HT-29 (cell line): ENCODE data around the gene DYNC1H1. TPM values are rescaled to one million over a fixed set of nuclear protein-coding genes. Genes with fewer than 3 reads are reported as not detected.
A peak's percentile ranks its signal among the peaks of the same experiment; 100 is the strongest.
"Not testable (repeated sequence)": the region's sequence is repeated elsewhere in the genome, so short reads cannot be mapped to it uniquely, and the experiment has no call there.

Experiments
- DNase-seq: peaks from one replicate; pipeline ENCODE4 v3.0.0-alpha.2; 2015; ENCODE audit warnings: low spot score
- total RNA-seq: library from RNA; depleted of rRNA; stranded (reverse); fragments of >200 nt; shearing (Covaris generic); gene quantifications from 2 replicates; pipeline ENCODE4 v1.2.3, GENCODE V29; 2014

The DYNC1H1 gene
- total RNA-seq, 1 experiment from 2014 or later = 181 TPM

DNA sequence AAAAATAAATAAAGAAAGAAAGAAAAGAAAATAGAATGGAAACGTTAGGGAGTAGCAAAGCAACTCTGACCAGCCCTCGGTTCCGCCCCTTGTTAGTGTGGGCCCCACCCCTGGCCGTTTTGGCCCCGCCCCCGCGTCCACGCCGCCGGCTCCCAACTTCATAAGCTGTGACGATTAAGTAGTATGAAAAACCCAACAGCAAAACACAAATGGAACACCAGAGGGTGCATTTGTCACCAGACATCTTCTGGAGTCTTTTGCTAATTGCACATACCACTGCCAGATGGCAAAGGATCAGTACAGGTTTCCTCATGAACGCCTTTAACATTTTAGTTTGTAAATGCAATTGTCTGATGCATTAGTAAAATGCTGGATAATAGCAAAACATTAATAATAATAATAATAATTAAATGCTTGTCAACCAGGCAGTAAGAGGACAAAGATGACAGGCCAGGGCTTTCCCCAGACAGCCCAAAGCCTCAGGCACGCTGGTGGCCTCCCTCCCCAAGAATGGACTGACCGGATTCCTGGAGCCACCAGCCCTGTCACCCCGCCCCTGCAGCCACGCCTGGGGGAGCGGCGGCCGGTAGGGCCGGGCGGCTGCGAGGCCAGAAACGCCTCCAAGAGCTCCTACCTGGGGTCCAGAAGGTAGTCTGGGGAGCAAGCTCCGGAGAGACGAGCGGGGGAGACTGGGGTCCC is 98.9 kb downstream of the DYNC1H1 start:
- DNase-seq = peak; percentile 89

DNA sequence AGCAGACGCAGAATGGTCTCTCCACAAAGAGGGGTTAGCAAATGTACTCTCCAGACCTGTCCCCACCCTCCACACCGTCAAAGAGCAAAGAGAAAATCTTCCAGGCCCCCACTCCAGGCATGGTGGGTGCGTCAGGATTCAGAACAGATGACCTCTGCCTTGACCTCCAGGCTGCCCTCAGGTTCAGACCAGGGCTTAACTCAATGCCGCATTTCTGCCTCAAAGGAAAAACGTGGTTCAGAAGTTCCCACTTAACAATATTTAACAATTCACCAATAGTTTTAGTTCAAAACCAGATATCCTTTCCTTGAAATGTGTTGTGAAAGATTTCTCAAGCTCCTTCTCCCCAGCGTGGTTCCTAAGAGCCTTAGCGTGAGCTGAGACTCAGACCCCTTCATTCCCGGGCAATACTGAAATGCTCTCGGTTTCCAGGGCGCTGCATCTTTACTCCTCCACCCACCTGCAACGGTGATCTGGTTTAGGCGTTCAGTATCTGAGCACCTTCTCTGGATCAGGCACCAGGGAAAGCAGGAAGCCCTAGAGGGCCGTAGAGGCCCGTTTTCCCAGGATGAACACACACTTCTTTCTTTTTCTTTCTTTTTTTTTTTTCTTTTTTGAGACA is 99.5 kb downstream of the DYNC1H1 start:
- no peak for DNase-seq

DNA sequence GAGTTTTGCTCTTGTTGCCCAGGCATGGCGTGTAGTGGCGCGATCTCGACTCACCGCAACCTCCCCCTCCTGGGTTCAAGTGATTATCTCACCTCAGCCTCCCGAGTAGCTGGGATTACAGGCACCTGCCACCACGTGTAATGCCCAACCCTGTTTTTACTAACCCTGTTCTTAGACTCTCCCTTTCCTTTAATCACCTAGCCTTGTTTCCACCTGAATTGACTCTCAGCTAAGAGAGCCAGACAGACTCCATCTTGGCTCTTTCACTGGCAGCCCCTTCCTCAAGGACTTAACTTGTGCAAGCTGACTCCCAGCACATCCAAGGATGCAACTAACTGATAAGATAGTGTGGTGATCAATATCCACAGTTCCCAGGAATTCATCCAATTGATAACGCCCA is 100.2 kb downstream of the DYNC1H1 start:
- DNase-seq = not testable (repeated sequence)

DNA sequence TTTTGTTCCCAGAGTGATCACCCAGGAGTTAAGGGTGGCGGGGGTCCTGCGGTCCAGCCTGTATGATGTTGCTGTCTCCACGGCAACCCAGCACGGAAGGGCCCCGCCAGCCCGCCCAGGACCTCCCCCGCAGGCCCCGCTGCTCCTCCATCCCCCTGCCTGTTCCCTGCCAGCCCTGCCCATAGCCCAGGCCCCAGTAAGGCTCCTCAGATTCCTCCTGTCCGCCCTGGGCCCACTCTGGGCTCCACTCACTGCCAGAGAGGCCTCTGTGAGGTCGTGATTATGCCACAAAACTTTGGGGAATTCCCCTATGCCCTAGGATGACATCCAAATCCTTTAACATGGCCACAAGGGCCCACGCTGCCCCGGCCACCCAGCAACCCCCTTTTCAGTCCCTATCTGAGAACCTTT is 101.7 kb downstream of the DYNC1H1 start:
- no peak for DNase-seq

DNA sequence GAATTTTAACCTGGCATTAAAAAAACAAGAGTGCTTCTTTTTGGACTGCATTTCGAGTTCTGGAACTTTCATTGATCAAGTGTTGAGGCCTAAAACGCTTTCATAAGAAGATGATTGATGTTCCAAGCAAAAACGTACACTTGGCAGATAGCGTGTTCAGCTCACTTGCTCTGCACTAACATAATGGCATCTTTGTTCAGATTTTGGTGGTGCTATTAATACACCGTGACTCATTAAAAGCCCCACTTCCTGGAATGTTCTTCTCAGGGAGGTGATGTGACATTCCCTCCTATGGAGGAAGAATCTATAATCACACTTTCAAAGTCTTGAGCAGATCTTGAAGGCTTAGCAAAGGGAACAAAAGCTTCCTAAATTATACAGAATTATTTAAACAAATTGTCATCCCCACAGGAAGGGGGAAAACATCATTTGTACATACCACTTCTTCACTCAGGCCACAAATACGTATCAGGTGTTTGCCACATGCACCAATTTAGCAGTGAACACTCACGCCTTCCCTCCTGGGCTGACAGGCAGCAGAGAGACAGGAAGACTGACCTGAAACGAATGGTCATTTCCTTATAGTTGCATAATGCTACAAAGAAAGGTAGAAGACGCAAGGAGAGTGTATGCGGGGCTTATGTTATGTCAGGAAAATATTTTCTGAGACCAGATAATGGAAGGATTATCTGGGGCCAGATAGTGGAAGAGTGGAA is 107.1 kb downstream of the DYNC1H1 start:
- DNase-seq = peak; percentile 79

DNA sequence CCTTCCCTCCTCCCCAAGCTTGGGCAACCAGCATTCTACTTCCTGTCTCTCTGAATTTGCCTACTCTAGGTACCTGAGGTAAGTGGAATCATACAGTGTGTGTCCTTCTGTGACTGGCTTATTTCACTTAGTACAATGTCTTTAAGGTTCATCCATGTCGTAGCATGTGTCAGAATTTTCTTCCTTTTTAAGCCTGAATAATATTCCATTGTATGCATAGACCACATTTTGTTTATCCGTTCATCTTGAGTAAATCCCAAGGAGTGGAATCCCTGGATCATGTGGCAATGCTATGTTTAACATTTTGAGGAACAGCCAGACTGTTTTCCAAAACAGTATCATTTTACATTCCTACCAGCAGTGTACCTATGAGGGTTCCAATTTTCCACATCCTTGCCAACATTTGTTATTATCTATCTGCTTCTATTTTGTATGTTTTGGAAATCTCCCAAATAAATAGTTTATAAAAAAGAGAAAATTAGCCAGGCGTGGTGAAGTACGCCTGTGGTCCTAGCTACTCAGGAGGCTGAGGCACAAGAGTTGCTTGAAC is 110.1 kb downstream of the DYNC1H1 start:
- DNase-seq = no peak

DNA sequence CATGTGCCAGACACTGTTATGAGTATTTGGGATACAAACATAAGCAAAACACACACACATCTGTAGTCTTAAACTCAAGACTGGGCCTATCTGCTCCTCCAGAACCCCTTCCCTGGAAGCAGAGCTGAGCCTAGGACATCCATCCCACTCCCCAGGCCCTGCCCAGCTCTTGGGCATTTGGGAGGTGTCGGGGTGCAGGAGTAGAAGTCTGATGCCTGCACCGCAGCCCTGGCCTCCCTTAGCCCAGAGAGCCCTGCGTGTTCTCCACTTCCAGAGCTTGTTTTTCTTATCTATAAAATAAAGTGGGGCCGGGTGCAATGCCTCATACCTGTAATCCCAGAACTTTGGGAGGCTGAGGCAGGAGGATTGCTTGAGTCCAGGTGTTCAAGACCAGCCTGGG is 110.8 kb downstream of the DYNC1H1 start:
- no peak for DNase-seq

DNA sequence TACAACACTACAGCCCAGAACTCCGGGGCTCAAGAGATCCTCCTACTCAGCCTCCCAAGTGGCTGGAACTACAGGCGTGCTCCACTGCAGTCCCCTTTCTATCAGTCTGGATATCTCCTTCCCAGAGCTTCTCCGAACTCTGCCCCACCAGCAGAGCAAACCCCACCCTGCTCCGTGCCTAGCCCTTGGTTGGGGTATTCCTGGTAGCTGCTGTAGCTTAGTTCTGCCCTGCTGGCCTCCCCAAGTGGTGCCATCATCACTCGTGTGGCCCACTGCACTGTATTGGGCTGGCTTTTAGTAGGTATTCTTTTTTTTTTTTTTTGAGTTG is 113.0 kb downstream of the DYNC1H1 start:
- DNase-seq = no peak

DNA sequence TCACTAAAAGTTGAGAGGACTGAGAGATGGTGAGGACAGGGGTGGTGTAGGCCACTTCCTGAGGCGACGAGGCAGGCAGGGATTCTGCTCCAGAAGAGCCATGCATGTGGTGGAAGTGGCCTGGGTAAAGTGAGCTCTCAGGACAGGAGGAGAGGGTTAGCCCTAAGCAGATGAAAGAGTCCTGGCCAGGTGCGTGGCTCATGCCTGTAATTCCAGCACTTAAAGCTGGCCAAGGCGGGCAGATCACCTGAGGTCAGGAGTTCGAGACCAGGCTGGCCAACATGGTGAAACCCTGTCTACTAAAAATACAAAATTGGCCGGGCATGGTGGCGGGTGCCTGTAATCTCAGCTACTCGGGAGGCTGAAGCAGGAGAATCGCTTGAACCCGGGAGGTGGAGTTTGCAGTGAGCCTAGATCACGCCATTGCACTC is 114.0 kb downstream of the DYNC1H1 start:
- DNase-seq = not testable (repeated sequence)

DNA sequence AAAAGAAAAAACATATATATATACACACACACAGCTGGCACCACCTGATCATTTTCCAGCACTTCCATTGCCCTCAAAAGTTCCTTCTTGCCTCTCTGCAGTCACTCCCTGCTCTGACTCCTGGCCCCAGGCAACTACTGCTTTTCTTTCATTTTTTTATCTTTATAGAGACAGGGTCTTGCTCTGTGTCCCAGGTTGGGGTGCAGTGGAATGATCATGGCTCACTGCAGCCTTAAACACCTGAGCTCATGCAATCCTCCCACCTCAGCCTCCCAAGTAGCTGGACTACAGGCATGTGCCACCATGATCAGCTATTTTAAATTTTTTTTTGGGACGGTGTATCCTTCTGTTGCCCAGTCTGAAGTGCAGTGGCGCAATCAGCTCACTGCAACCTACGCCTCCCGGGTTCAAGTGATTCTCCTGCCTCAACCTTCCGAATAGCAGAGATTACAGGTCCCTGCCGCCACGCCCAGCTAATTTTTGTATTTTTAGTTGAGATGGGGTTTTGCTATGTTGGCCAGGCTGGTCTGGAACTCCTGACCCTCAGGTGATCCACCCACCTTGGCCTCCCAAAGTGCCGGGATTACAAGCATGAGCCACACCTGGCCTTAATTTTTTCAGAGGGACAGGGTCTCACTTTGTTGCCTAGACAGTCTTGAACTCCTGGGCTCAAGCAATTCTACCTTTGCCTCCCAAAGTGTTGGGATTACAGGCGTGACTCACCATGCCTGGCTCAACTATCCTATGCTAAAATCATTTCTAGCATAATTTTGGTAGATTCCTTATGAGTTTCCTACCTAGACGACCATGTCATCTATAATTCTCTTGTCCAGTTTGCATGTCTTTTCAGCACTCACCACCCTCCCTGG is 114.7 kb downstream of the DYNC1H1 start:
- DNase-seq = no peak

DNA sequence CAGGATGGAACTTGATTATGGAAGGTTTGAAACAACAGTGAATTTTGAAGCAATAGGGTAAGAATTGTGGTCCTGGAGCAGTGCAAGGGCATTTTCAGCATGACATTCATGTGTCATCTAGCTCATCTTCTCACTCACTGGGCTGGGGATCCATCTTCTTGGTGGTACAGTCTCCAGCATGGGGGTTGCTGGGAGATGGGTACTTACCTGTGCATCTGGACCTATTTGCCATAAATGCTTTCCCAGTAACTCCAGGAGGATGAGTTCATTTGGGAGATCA is 115.3 kb downstream of the DYNC1H1 start:
- DNase-seq = no peak

DNA sequence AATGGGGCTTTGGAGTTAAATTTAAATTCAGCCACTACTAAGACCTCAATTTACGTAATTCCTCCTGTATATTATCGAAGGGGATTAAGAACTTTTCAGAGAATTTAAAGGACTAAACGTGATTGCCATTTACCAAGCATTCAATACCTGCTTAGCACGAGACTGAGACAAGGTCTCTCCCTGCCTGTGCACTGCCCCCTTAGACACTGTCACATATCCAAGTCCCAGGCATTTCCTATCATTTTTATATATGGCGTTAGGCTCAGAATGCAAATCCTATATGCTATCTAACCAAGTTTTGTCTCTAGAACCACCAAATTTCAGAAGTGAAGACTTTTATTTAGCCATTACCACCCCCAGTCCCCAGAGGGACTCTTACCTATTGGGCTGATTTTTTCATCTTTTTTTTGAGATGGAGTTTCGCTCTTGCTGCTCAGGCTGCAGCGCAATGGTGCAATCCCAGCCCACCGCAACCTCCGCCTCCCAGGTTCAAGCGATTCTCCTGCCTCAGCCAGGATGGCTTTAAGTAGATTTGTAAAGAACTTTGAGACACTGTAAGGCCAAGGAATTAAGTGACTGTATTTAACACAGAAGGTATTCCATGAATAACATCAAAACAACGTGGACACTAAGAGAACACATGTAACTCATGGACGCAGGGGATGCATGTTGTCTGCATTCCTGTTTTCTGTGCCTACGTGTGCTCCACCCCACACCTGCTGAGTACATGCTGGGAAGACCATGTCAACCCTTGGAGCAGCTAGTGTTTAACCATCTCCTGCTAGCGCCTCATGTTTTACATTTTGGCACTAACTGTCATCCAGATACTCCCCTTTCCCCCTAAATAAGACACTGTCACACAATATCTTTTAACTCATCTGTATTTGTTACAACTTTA is 116.1 kb downstream of the DYNC1H1 start:
- DNase-seq = no peak

DNA sequence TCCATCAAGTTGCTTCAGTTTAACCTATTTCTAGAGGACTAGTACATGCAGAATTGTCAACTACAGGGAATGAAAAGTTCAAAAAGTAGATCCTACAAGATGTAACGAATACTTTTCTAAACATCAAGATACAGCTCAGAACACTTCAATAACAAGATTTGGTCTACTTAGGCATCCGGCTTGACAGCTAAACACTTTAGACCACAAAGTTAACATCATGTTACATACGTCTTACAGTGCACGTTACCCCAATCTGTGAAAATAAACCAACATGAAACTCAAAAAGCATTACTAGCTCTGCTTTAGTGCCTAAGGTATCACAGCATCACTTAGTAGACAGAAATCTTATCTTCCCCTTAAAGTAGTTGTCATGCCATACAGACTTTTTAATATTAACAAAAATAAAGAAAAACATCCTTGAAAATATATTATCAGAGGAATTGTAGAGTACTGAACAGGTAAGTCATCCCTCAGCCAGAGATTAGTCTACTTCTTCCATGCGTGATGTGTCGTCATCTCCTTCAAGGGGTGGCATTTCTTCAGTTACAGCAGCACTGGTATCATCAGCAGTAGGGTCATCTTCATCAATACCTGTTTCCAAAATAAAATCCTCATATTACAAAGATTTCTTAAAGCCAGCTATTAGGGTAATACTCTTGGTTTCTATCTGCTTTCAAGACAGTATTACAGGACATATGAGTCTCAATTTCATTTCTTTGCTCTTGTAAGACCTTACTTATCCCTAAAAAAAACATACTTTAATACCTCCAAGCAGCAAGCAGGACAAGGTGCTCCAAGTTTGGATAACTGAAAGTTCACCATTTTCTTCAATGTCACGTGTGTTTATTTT is 117.1 kb downstream of the DYNC1H1 start:
- no peak for DNase-seq

DNA sequence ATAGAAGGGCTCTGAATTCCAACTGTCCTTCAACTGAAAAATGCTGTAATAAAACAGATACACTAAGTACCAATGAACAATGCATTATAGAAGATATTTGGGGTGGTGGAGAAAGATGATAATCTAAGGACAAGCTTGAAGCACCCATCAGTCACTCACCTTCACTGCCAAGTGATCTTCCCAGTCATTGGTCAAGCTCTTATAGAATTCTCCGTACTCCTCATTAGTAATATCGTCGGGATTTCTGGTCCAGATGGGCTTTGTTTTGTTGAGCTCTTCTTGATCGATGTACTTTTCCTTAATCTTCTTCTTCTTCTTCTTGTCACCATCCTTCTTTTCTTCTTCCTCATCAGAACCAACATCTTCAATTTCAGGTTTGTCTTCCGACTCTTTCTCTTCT is 120.1 kb downstream of the DYNC1H1 start:
- not testable (repeated sequence) for DNase-seq

DNA sequence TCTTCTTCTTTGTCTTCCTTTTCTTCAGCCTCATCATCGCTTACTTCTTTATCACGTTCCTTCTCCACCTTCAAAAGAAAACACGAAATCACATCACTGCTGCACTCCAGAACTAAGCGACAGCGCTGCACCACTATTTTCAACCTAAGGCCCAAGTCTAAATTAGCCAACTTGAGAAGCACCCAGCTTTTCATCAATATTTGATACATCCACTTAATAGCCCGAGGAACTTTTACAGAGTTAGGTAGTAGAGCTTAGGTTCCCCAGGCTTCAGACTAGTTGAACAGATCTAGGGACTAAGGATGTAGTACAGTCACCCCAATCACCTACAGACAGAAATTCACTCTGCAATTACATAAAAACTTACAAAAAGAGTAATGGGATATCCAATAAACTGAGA is 120.6 kb downstream of the DYNC1H1 start:
- no peak for DNase-seq

DNA sequence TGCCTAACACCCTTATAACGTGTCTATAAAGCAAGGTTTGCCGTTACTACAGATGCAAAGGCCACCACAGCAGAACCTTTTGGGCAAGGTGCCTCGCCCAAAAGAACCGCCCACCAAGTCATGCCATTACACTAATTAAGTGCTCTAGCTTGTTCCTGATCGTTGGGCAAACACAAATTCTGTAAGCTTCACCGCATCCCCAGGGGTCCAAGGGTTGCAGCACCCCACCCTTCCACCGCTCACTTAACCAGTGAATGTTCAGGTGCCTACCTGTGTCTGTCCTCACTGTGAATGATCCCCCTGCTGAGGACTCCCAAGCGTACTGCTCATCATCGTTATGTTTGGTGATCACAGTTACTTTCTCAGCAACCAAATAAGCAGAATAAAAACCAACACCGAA is 121.1 kb downstream of the DYNC1H1 start:
- DNase-seq = no peak

DNA sequence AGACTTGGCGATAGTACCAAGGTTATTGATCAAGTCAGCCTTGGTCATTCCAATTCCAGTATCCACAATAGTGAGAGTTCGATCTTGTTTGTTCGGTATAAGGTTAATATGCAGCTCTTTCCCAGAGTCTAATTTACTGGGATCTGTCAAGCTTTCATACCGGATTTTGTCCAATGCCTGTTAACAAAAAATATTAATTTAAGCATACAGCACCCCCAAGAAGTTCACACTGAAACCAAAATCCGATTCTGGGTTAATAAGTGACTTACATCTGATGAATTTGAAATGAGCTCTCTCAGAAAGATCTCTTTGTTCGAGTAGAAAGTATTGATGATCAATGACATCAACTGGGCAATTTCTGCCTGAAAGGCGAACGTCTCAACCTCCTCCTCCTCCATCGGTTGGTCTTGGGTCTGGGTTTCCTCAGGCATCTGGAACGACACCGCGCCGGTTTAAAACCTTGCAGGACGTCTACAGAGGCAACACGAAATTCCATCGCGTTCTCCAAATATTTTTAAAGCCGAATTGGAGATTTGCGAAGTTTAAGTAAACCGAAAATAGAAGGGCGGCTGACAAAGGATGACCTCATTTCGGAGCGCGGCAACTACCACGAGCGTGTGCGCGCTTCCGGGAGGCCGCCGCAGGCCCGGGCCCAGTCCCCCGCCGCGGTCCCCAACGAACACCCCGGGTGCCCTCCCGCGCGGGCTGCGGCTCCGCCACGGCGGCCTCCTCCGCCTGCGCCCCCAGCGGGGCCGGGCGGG is 121.8 kb downstream of the DYNC1H1 start:
- DNase-seq = peak; percentile 33

DNA sequence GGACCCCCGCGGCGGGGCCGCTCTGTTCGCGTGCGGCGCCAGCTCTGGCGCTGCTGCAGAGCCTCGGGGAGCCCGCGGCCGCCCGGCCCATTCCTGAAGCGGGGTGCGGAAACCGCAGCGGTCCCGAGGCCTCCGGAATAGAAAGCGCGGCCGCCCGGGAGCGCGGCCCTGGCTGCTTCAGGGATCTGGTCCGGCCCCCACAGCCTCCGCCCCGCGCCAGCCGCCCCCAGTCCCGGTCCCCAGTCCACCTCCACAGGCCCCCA is 122.3 kb downstream of the DYNC1H1 start:
- no peak for DNase-seq

DNA sequence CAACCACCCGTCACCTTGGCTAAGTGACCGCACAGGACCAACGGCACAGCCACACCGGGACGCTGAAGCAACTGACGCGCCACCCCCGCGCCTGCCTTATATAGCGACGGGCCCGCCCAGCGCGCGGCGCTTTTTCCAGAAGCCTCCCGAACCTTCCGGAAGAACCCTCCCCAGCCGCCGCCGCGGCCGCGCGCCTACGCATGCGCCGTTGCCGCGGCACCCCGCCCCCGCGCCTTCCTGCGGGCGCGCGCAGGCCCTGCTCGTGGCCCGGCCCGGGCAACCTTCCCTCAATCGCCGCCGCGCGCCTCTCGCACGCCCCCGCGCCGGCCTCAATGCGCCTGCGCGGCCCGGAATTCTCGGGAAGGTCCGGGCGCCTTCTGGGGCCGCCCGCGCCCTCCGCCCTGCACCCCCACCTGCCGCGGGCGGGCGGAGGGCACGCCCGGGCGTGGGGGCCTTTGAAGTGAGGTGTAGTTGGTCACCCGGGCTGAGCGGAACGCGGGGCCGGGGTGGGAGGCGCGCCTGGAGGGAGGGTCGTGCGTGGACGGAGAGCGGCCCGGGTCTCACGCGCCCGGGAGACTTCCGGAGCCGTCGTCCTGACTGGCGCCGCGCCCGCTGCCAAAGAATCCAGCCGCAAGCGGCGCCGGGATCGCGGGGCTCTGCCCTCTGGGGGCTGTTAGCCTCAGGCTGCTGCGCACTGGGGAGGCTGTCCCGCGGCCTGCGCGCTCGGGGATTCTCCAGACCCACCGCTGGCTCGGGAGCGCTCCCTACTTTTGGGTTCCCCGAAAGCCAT is 122.8 kb downstream of the DYNC1H1 start, which contains the start of gene HSP90AA1:
TSS of gene HSP90AA1 (minus strand) at position 73 of the 790 bp plus-strand sequence. CDS start 666 bp downstream, outside the sequence.
- DNase-seq = peak; percentile 85
